Adrenal gland (tissue), 12 donors: Measurements from ENCODE around the gene TRNAU1AP. TPM values are rescaled to one million over a fixed set of nuclear protein-coding genes. Genes with fewer than 3 reads are reported as not detected.

Experiments used
- DNase-seq, 7 donors: peaks; one replicate each; pipeline ENCODE4 v3.0.0-alpha.2; 2019 to 2020
- H3K27ac ChIP-seq, 5 donors: fragments of 200-600 bp; sonication (generic) in 4 of 5; 1 replicate in 3 of 5; 2 replicates in 2 of 5; pipeline versions ENCODE4 v1.5.1 to v1.8.0; 2016 to 2020; ENCODE audit warnings: mild to moderate bottlenecking in 1 of 5
- H3K27me3 ChIP-seq: fragments of 200-600 bp; 2 replicates; pipeline ENCODE4 v1.8.0; 2021
- H3K36me3 ChIP-seq, 2 donors: fragments of 200-600 bp; replicated peaks in 1 of 2; 1 replicate in 1 of 2; 2 replicates in 1 of 2; pipeline versions ENCODE4 v1.5.1 to v1.8.0; 2018 to 2022
- H3K4me1 ChIP-seq, 2 donors: fragments of 200-600 bp; replicated peaks in 1 of 2; 1 replicate in 1 of 2; 2 replicates in 1 of 2; pipeline versions ENCODE4 v1.5.1 to v1.8.0; 2018 to 2021
- H3K4me3 ChIP-seq, 4 donors: fragments of 200-600 bp; sonication (generic) in 3 of 4; one replicate each; pipeline ENCODE4 v1.5.1; 2016 to 2018
- H3K9me3 ChIP-seq, 3 donors: fragments of 200-600 bp; sonication (generic) in 1 of 3; replicated peaks in 1 of 3; 1 replicate in 2 of 3; 2 replicates in 1 of 3; pipeline versions ENCODE4 v1.5.1 to v1.8.0; 2016 to 2021
- POLR2A ChIP-seq, 2 donors: fragments of 450-650 bp; IDR thresholded peaks; one replicate each; pipeline ENCODE4 v1.6.1; 2017; ENCODE audit warnings: antibody characterized with exemption in 2 of 2, mild to moderate bottlenecking in 2 of 2, moderate library complexity in 1 of 2
- WGBS, 4 donors: extraction: QIAGEN DNeasy Blood & Tissue Kit in 2 of 4; methylation state at CpG; one replicate each; pipeline versions ENCODE4 v1.1.5 to v1.1.7; 2013 to 2017; 5-methylcytosine and 5-hydroxymethylcytosine counted together
- intact Hi-C, 2 donors: fragments of 100-400 bp; cut with DNase I; formaldehyde crosslinking; loops; one replicate each; pipeline versions ENCODE4 v1.14.1 to v1.15.0; 2022 to 2023
- polyA plus RNA-seq, 3 donors: library from polyadenylated mRNA; stranded (reverse); fragments of 200-250 nt in 2 of 3; fragments of 350-450 nt in 1 of 3; fragmentation: Illumina TruSeq in 1 of 3; extraction: RNeasy Lipid Tissue Mini Kit (QIAGEN cat#74804) in 1 of 3; gene quantifications; one replicate each; pipeline ENCODE4 v1.2.3, GENCODE V29; 2013 to 2014
- total RNA-seq, 9 donors: library from RNA; depleted of rRNA in 4 of 9; stranded (reverse); fragments of >200 nt in 4 of 9; fragments of 120-200 nt in 1 of 9; fragmentation: NEBNext Ultra II Directional in 1 of 9; extraction: Animal tissue kit (Norgen Biotek cat#: 25700) in 1 of 9; gene quantifications; one replicate each; pipeline versions ENCODE4 v1.1.0 to v1.2.4, GENCODE V29; 2013 to 2023
- TF ChIP-seq, protein P1 (sequence below), 6 experiments: fragments of 450-650 bp in 4 of 6; fragments of 200-600 bp in 2 of 6; sonication (generic) in 1 of 6; IDR thresholded peaks; 1 replicate in 5 of 6; 2 replicates in 1 of 6; pipeline versions ENCODE4 v1.5.1 to v1.8.0; 2016 to 2021; ENCODE audit warnings: antibody characterized with exemption in 6 of 6, mild to moderate bottlenecking in 2 of 6, moderate library complexity in 1 of 6
- donor health status: healthy with polysubstance abuse.
- donor health status: Bipolar disorder and iron deficiency.
- donor health status: DM: yes; HTN: yes; CAD: no.
- donor health status: DM: no; HTN: no; CAD: no.
- donor health status: DM: no; HTN: no; CAD: no.
- donor health status: DM: yes; HTN: yes; CAD: no.

Gene TRNAU1AP
- total and polyA plus RNA-seq, 12 donors, result 9.5 to 29.0 (median 19.5) TPM

GRCh38 chr1:28545246-28545628 is 7.6 kb upstream of the TRNAU1AP start:
- Histone ChIP-seq H3K36me3 (no peaks in the 10 kb centered on the region), H3K4me3 (no peak overlapping the region), H3K9me3 (no peaks in the 10 kb centered on the region), H3K27me3 (no peaks in the 10 kb centered on the region), H3K4me1 (no peaks in the 10 kb centered on the region), H3K27ac (peak overlapping the region in 1 of 5 donors; percentile 69)
- 93 to 98% (median 95%) methylated on average over 4 of the region's 4 CpGs for WGBS, 4 donors
- intact Hi-C loops, result no loop called here
- DNase-seq, result no peak
- no peak for TF ChIP-seq POLR2A (IDR thresholded peaks at IDR 0.05)
- TF ChIP-seq, protein P1, sequence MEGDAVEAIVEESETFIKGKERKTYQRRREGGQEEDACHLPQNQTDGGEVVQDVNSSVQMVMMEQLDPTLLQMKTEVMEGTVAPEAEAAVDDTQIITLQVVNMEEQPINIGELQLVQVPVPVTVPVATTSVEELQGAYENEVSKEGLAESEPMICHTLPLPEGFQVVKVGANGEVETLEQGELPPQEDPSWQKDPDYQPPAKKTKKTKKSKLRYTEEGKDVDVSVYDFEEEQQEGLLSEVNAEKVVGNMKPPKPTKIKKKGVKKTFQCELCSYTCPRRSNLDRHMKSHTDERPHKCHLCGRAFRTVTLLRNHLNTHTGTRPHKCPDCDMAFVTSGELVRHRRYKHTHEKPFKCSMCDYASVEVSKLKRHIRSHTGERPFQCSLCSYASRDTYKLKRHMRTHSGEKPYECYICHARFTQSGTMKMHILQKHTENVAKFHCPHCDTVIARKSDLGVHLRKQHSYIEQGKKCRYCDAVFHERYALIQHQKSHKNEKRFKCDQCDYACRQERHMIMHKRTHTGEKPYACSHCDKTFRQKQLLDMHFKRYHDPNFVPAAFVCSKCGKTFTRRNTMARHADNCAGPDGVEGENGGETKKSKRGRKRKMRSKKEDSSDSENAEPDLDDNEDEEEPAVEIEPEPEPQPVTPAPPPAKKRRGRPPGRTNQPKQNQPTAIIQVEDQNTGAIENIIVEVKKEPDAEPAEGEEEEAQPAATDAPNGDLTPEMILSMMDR (IDR thresholded peaks at IDR 0.05), result no peak

DNA sequence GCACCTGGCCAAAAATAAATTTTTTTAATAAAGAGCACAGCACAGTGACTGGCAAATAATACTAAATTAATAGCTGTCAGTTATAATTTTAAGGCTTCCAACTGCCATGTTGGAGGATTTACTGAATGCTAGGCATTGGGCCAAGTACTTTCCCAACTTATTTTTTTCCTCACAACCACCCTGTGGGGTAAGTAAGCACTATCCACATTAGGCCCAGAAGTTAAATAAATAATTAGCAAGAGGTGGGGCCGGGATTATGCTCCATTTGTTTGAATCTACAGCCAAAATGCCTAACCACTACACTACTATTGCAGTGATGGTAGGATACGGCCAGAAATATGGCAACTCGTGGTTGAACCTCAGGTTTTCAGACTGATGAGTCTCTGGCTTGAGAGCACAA is 4.6 kb upstream of the TRNAU1AP start:
- H3K9me3 ChIP-seq, result no peaks in the 10 kb centered on the region
- H3K4me1 ChIP-seq, result no peaks in the 10 kb centered on the region
- H3K27me3 ChIP-seq, result no peaks in the 10 kb centered on the region
- H3K27ac ChIP-seq, result no peak overlapping the region
- DNase-seq, result no peak
- TF ChIP-seq, protein P1 (IDR thresholded peaks at IDR 0.05), result no peak
- TF ChIP-seq POLR2A (IDR thresholded peaks at IDR 0.05), result no peak
- no peaks in the 10 kb centered on the region for H3K36me3 ChIP-seq
- intact Hi-C loops, result no loop called here
- no peak overlapping the region for H3K4me3 ChIP-seq
- 75 to 90% (median 84%) methylated on average over 3 of the region's 3 CpGs for WGBS, 4 donors

GRCh38 chr1:28551381-28551780 is 1.5 kb upstream of the TRNAU1AP start:
- Histone ChIP-seq H3K4me3 (no peak overlapping the region), H3K4me1 (peaks cover 0 to 8% of the 10 kb centered on the region in 2 donors), H3K27me3 (no peaks in the 10 kb centered on the region), H3K9me3 (no peaks in the 10 kb centered on the region), H3K36me3 (peaks cover 0 to 5% of the 10 kb centered on the region in 2 donors), H3K27ac (no peak overlapping the region)
- intact Hi-C loops, result no loop called here
- no peak for TF ChIP-seq POLR2A (IDR thresholded peaks at IDR 0.05)
- WGBS, 4 donors, result 90 to 94% (median 92%) methylated on average over 6 of the region's 6 CpGs
- no peak for DNase-seq

DNA sequence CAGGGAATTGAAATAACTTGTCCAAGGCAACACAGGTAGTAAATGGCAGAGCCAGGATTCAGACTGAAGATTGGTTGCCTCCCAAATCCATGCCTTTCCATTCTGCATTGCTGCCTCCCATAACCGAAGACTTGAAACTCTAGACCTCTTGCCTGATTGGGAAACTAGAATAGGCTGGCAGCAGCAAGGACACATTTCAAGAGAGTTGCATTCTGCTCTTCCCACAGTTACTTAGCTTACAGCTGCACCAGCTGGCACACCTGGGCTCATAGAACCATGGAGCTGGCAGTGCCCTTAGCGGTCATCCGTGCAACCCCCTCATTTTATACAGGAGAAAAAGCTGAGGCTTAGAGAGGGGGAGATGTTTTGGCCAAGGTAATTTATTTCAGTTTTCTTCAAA is 8.0 kb downstream of the TRNAU1AP start:
- intact Hi-C loops, result no loop called here
- no peak for TF ChIP-seq POLR2A (IDR thresholded peaks at IDR 0.05)
- TF ChIP-seq, protein P1 (IDR thresholded peaks at IDR 0.05), result no peak
- WGBS, 4 donors, result 89 to 94% (median 92%) methylated on average over 3 of the region's 3 CpGs

DNA sequence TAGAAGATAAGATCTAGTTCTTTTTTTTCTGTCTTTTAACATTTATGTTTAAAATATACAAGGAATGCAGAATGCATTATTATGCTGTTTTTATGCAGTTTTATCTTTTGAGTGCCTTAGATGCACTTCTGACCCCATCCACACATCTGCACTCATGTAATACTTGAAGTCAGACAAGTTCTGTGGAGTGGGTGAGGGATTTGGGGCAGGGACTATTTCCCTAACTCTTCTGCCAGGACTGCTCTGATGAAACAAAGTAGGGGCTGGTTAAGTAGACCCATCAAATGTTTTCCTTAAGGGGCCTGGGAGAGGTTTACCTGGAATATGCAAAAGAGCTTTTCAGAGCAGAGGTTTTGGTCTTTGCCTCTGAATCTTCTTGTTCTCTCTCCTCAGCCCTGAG is 11.4 kb downstream of the TRNAU1AP start:
- intact Hi-C loops, result no loop called here
- no peaks in the 10 kb centered on the region for H3K4me1 ChIP-seq
- no peak overlapping the region for H3K4me3 ChIP-seq
- no peaks in the 10 kb centered on the region for H3K27me3 ChIP-seq
- peaks cover 0 to 89% of the 10 kb centered on the region in 2 donors for H3K36me3 ChIP-seq
- no peak overlapping the region for H3K27ac ChIP-seq
- TF ChIP-seq, protein P1 (IDR thresholded peaks at IDR 0.05), result no peak
- no peak for TF ChIP-seq POLR2A (IDR thresholded peaks at IDR 0.05)
- no peaks in the 10 kb centered on the region for H3K9me3 ChIP-seq
- no peak for DNase-seq

More for the DNA sequence above, 8.0 kb downstream of the TRNAU1AP start:
- peaks cover 0 to 89% of the 10 kb centered on the region in 2 donors for H3K36me3 ChIP-seq
- no peaks in the 10 kb centered on the region for H3K9me3 ChIP-seq
- no peak overlapping the region for H3K4me3 ChIP-seq
- H3K27ac ChIP-seq, result no peak overlapping the region
- no peak for DNase-seq
- no peaks in the 10 kb centered on the region for H3K27me3 ChIP-seq
- no peaks in the 10 kb centered on the region for H3K4me1 ChIP-seq
